ENCODE measurements around the gene RASAL2.

- TF ChIP-seq CTCF (IDR thresholded peaks at IDR 0.05; ENCODE audit: insufficient read depth, low read length, poor library complexity, severe bottlenecking) = no peak
- no peak for TF ChIP-seq EZH2phosphoT487 (conservative IDR thresholded peaks at IDR 0.05; ENCODE audit: low read length)
Observed at GRCh38 chr1:178368208-178368607, 274.3 kb downstream of the RASAL2 start.
